B cell (primary cell): ENCODE measurements around the gene SNTG2. TPM values are rescaled to one million over a fixed set of nuclear protein-coding genes. Genes with fewer than 3 reads are reported as not detected.

Source experiments
- ATAC-seq: fragments of 200-7000 bp; cut with Tn5 transposase; one replicate; pipeline ENCODE4 v1.10.0; 2021; ENCODE audit warnings: low read depth, mild to moderate bottlenecking, moderate number of reproducible peaks, moderate library complexity
- CTCF ChIA-PET: fragments of 350-600 bp; sonication (Branson Sonifier 250); formaldehyde crosslinking; loops from one replicate; lab custom pipeline; 2021; ENCODE audit warnings: antibody characterized with exemption, inconsistent platforms; lab: Charles Lee
- POLR2A ChIA-PET: fragments of 350-600 bp; sonication (Branson Sonifier 250); formaldehyde crosslinking; loops from one replicate; lab custom pipeline; 2021; ENCODE audit warnings: antibody characterized with exemption; lab: Charles Lee
- DNase-seq: peaks from one replicate; pipeline ENCODE4 v3.0.0; 2013
- H2AFZ ChIP-seq: 2 replicates; pipeline ENCODE4 v1.6.1; 2012; ENCODE audit warnings: mild to moderate bottlenecking, low read depth, low read length; ENCODE audit not compliant: insufficient read depth, poor library complexity, severe bottlenecking
- H3K27ac ChIP-seq, 2 donors: 1 replicate in 1 of 2; 2 replicates in 1 of 2; pipeline ENCODE4 v1.5.1; 2012 to 2013; ENCODE audit warnings: low read length in 2 of 2, mild to moderate bottlenecking in 2 of 2, moderate library complexity in 1 of 2
- H3K27me3 ChIP-seq, 4 experiments: fragments of 200-600 bp in 1 of 4; sonication (generic) in 1 of 4; replicated peaks in 1 of 4; 1 replicate in 2 of 4; 2 replicates in 2 of 4; pipeline versions ENCODE4 v1.6.1 to v1.7.0; 2013 to 2016; ENCODE audit warnings: low read length in 3 of 4, mild to moderate bottlenecking in 2 of 4, mixed read lengths in 1 of 4, moderate library complexity in 1 of 4; ENCODE audit not compliant: insufficient read depth in 4 of 4, control insufficient read depth in 3 of 4; ENCODE audit errors: control extremely low read depth in 1 of 4
- H3K36me3 ChIP-seq, 2 experiments: replicated peaks in 1 of 2; 1 replicate in 1 of 2; 2 replicates in 1 of 2; pipeline versions ENCODE4 v1.6.1 to v1.7.1; 2013; ENCODE audit warnings: low read length in 1 of 2; ENCODE audit not compliant: insufficient read depth in 2 of 2, control insufficient read depth in 1 of 2; ENCODE audit errors: control extremely low read depth in 1 of 2, extremely low read depth in 1 of 2
- H3K4me1 ChIP-seq, 2 donors: fragments of 200-600 bp in 1 of 2; sonication (generic) in 1 of 2; 1 replicate in 1 of 2; 2 replicates in 1 of 2; pipeline versions ENCODE4 v1.5.1 to v1.6.1; 2013 to 2017; ENCODE audit warnings: low read length in 2 of 2; ENCODE audit not compliant: control insufficient read depth in 2 of 2, insufficient read depth in 2 of 2
- H3K4me2 ChIP-seq: replicated peaks from 2 replicates; pipeline ENCODE3; 2012; ENCODE audit warnings: mild to moderate bottlenecking, low read depth, low read length; ENCODE audit not compliant: poor library complexity, severe bottlenecking
- H3K4me3 ChIP-seq, 5 experiments: fragments of 200-600 bp in 1 of 5; sonication (generic) in 1 of 5; 1 replicate in 3 of 5; 2 replicates in 2 of 5; pipeline versions ENCODE4 v1.5.1 to v1.7.0; 2011 to 2016; ENCODE audit warnings: low read length in 4 of 5, mild to moderate bottlenecking in 4 of 5, low read depth in 2 of 5, control low read depth in 1 of 5, moderate library complexity in 1 of 5; ENCODE audit not compliant: insufficient read depth in 1 of 5; ENCODE audit errors: control extremely low read depth in 1 of 5, extremely low read depth in 1 of 5
- H3K79me2 ChIP-seq: fragments of 200-600 bp; sonication (generic); one replicate; pipeline ENCODE4 v1.6.0; 2016; ENCODE audit warnings: low read length; ENCODE audit not compliant: control insufficient read depth, insufficient read depth
- H3K9ac ChIP-seq: fragments of 200-600 bp; sonication (generic); 2 replicates; pipeline ENCODE4 v1.6.1; 2017; ENCODE audit warnings: mild to moderate bottlenecking, low read length, moderate library complexity
- H3K9me3 ChIP-seq, 3 donors: one replicate each; pipeline versions ENCODE4 v1.6.1 to v1.7.1; 2013; ENCODE audit warnings: low read length in 2 of 3; ENCODE audit not compliant: control insufficient read depth in 2 of 3, insufficient read depth in 1 of 3; ENCODE audit errors: control extremely low read depth in 1 of 3
- H4K20me1 ChIP-seq: 2 replicates; pipeline ENCODE4 v1.6.0; 2012; ENCODE audit warnings: mild to moderate bottlenecking, low read length; ENCODE audit not compliant: insufficient read depth, control insufficient read depth, poor library complexity, severe bottlenecking
- H3K27ac Mint-ChIP-seq: one replicate; pipeline ENCODE4 v1.8.0; 2021; ENCODE audit warnings: mixed read lengths
- H3K27me3 Mint-ChIP-seq: one replicate; pipeline ENCODE4 v1.8.0; 2021; ENCODE audit warnings: mixed read lengths
- H3K4me1 Mint-ChIP-seq: one replicate; pipeline ENCODE4 v1.8.0; 2021; ENCODE audit warnings: mixed read lengths
- H3K4me3 Mint-ChIP-seq: one replicate; pipeline ENCODE4 v1.8.0; 2021; ENCODE audit warnings: mixed read lengths
- H3K9me3 Mint-ChIP-seq: one replicate; pipeline ENCODE4 v1.8.0; 2022; ENCODE audit warnings: mixed read lengths; ENCODE audit not compliant: insufficient read depth
- EZH2 ChIP-seq: IDR thresholded peaks from 2 replicates; pipeline ENCODE4 v1.6.1; 2012; ENCODE audit warnings: borderline replicate concordance, low read depth, mild to moderate bottlenecking, moderate library complexity, low read length; ENCODE audit not compliant: insufficient read depth, poor library complexity, severe bottlenecking
- WGBS: methylation state at CpG from one replicate; pipeline ENCODE4 v1.1.5; 2013; ENCODE audit warnings: missing lambda C conversion rate; ENCODE audit not compliant: insufficient coverage; 5-methylcytosine and 5-hydroxymethylcytosine counted together
- intact Hi-C: fragments of 100-400 bp; cut with micrococcal nuclease; formaldehyde crosslinking; loops from one replicate; pipeline ENCODE4 v1.10.0; 2022
- polyA plus RNA-seq: library from polyadenylated mRNA; depleted of rRNA; stranded (reverse); fragments of >200 nt; gene quantifications from 2 replicates; pipeline ENCODE4 v1.2.3, GENCODE V29; 2012
- total RNA-seq, 2 donors: library from RNA; stranded (reverse); fragments of 120-200 nt in 1 of 2; gene quantifications; 1 replicate in 1 of 2; 2 replicates in 1 of 2; pipeline versions ENCODE4 v1.2.3 to v1.2.4, GENCODE V29; 2013 to 2022
- TF ChIP-seq, protein P1 (sequence below): fragments of 200-600 bp; IDR thresholded peaks from one replicate; pipeline ENCODE4 v1.8.0; 2022; ENCODE audit warnings: antibody characterized with exemption, mild to moderate bottlenecking

The SNTG2 gene
- total and polyA plus RNA-seq, 2 donors (not counting 1 experiment from before 2014, with no cell fraction given) = 2.1 to 2.4 TPM

DNA sequence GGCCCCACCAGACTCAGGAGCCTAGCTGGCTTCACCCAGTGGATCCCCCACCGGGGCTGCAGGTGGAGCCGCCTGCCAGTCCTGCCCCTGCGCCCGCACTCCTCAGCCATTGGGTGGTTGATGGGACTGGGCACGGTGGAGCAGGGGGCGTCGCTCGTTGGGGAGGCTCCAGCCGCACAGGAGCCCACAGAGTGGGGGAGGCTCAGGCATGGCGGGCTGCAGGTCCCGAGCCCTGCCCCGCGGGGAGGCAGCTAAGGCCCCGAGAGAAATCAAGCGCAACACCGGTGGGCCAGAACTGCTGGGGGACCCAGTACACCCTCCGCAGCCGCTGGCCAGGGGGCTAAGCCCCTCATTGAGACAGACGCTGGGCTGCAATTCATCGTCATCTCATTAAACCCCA lies 184.0 kb downstream of the SNTG2 start:
- WGBS = 96% methylated on average over 20 of the region's 20 CpGs
- ATAC-seq = no peak
- H2AFZ ChIP-seq = no peak overlapping the region
- peaks cover 9% of the 10 kb centered on the region for H3K27me3 Mint-ChIP-seq
- no peaks in the 10 kb centered on the region for H3K79me2 ChIP-seq
- ChIA-PET POLR2A (no interaction called here), CTCF (no interaction called here)
- H3K36me3 ChIP-seq = no peaks in the 10 kb centered on the region
- H4K20me1 ChIP-seq = no peaks in the 10 kb centered on the region
- no peak overlapping the region for H3K4me3 ChIP-seq
- H3K4me1 Mint-ChIP-seq = peaks cover 12% of the 10 kb centered on the region
- DNase-seq = no peak
- no peak overlapping the region for H3K4me3 Mint-ChIP-seq
- H3K9ac ChIP-seq = no peak overlapping the region
- TF ChIP-seq EZH2 = no peak
- TF ChIP-seq, protein P1, sequence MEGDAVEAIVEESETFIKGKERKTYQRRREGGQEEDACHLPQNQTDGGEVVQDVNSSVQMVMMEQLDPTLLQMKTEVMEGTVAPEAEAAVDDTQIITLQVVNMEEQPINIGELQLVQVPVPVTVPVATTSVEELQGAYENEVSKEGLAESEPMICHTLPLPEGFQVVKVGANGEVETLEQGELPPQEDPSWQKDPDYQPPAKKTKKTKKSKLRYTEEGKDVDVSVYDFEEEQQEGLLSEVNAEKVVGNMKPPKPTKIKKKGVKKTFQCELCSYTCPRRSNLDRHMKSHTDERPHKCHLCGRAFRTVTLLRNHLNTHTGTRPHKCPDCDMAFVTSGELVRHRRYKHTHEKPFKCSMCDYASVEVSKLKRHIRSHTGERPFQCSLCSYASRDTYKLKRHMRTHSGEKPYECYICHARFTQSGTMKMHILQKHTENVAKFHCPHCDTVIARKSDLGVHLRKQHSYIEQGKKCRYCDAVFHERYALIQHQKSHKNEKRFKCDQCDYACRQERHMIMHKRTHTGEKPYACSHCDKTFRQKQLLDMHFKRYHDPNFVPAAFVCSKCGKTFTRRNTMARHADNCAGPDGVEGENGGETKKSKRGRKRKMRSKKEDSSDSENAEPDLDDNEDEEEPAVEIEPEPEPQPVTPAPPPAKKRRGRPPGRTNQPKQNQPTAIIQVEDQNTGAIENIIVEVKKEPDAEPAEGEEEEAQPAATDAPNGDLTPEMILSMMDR = no peak
- H3K4me1 ChIP-seq = peaks cover 0 to 14% of the 10 kb centered on the region in 2 donors
- no peak overlapping the region for H3K27ac ChIP-seq
- H3K27me3 ChIP-seq = peaks cover 0 to 4% (median 0%) of the 10 kb centered on the region in 4 experiments
- intact Hi-C loops = no loop called here
- H3K27ac Mint-ChIP-seq = no peak overlapping the region
- no peak overlapping the region for H3K4me2 ChIP-seq
- peaks cover 0 to 8% (median under 1%) of the 10 kb centered on the region in 3 donors for H3K9me3 ChIP-seq
- no peaks in the 10 kb centered on the region for H3K9me3 Mint-ChIP-seq

DNA sequence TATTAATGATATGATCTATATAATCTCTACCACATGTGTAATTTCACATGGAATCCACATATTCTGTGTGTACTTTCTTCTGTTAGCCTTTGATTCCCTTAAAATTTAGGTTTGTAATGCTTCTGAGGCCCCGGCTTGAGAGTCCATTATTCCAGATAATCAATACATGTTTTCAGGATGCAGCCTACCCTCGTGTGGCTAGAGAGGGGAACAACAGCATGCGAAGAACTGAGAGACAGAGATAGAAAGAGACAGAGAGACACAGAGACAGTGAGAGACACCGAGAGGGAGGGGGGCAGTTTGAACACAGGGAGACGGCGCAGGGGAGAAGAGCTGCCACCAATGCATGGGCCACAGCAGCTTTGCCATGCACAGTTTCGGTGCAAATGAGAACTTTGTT lies 185.4 kb downstream of the SNTG2 start:
- H3K4me2 ChIP-seq = no peak overlapping the region
- Mint-ChIP-seq H3K4me3 (no peak overlapping the region), H3K27me3 (peaks cover 7% of the 10 kb centered on the region), H3K27ac (no peak overlapping the region), H3K9me3 (no peaks in the 10 kb centered on the region), H3K4me1 (peaks cover 18% of the 10 kb centered on the region)
- WGBS = 81% methylated on average over 6 of the region's 7 CpGs
- DNase-seq (no peak), ATAC-seq (no peak)
- no peak overlapping the region for H2AFZ ChIP-seq
- H3K4me3 ChIP-seq = no peak overlapping the region
- POLR2A ChIA-PET = no interaction called here
- H3K4me1 ChIP-seq = peaks cover 3 to 21% of the 10 kb centered on the region in 2 donors
- TF ChIP-seq, protein P1 = no peak
- no peak for TF ChIP-seq EZH2
- H3K9me3 ChIP-seq = peaks cover 0 to 8% (median 0%) of the 10 kb centered on the region in 3 donors
- CTCF ChIA-PET = no interaction called here
- H3K79me2 ChIP-seq = no peaks in the 10 kb centered on the region
- no peaks in the 10 kb centered on the region for H3K36me3 ChIP-seq
- peaks cover 0 to 4% (median 0%) of the 10 kb centered on the region in 4 experiments for H3K27me3 ChIP-seq
- intact Hi-C loops = no loop called here
- H4K20me1 ChIP-seq = no peaks in the 10 kb centered on the region
- no peak overlapping the region for H3K9ac ChIP-seq
- H3K27ac ChIP-seq = no peak overlapping the region
